Measurements from ENCODE around the gene SLC17A9. TPM values are rescaled to one million over a fixed set of nuclear protein-coding genes. Genes with fewer than 3 reads are reported as not detected.

The SLC17A9 gene
- total RNA-seq, 1 donor from 2014 or later = 5.3 TPM

DNA sequence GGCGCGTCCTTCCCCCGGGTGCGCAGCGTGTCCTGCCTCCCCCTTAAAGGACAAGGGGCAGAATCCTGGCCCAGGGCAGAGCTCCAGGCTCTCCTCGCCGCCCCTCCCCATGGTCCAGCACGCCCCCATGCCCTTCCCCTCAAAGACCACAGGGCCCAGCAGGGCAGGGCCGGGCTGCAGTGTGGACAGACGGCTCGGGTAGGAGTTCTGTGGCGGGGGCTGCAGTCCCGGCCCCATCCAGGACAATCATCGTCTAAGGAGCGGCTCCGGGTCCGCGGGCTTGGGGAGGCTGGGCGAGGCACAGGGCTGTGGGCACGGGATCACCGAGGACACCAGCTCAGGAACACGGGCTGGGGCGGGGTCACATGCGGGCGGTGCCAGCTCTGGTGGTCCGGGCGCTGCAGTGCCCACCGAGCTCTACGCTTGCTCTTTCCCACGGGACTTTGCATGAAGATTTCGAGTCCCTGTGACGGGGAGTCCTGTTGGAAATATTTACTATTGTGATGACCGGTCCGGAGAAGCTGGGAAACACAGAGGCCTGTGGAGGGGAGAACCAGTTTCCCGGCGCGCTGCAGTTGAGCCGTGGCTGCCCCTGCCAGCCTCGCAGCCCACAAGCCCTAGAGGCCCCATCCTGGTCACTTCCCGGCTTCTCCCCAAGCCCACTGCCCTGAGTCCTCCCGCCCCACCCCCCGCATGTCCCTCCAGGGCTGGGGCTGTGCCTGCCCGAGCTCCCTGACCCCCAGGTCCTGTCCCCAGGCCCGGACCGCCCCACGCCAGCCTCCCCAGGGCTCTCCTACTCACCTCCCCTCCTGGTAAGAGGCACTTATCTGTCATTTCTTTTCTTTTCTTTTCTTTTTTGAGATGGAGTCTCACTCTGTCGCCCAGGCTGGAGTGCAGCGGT lies 20.6 kb downstream of the SLC17A9 start:
- no peak for DNase-seq (ENCODE audit: low spot score in 2 of 2, unreplicated experiment in 2 of 2)
- Mint-ChIP-seq H3K27me3 (ENCODE audit: low read depth) (peaks cover 77% of the 10 kb centered on the region), H3K36me3 (no peaks in the 10 kb centered on the region), H3K9me3 (no peaks in the 10 kb centered on the region), H3K27ac (no peak overlapping the region), H3K4me3 (no peak overlapping the region), H3K4me1 (peaks cover 6% of the 10 kb centered on the region)
- TF ChIP-seq, protein P1, sequence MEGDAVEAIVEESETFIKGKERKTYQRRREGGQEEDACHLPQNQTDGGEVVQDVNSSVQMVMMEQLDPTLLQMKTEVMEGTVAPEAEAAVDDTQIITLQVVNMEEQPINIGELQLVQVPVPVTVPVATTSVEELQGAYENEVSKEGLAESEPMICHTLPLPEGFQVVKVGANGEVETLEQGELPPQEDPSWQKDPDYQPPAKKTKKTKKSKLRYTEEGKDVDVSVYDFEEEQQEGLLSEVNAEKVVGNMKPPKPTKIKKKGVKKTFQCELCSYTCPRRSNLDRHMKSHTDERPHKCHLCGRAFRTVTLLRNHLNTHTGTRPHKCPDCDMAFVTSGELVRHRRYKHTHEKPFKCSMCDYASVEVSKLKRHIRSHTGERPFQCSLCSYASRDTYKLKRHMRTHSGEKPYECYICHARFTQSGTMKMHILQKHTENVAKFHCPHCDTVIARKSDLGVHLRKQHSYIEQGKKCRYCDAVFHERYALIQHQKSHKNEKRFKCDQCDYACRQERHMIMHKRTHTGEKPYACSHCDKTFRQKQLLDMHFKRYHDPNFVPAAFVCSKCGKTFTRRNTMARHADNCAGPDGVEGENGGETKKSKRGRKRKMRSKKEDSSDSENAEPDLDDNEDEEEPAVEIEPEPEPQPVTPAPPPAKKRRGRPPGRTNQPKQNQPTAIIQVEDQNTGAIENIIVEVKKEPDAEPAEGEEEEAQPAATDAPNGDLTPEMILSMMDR (IDR thresholded peaks at IDR 0.05; ENCODE audit: unreplicated experiment) = no peak

DNA sequence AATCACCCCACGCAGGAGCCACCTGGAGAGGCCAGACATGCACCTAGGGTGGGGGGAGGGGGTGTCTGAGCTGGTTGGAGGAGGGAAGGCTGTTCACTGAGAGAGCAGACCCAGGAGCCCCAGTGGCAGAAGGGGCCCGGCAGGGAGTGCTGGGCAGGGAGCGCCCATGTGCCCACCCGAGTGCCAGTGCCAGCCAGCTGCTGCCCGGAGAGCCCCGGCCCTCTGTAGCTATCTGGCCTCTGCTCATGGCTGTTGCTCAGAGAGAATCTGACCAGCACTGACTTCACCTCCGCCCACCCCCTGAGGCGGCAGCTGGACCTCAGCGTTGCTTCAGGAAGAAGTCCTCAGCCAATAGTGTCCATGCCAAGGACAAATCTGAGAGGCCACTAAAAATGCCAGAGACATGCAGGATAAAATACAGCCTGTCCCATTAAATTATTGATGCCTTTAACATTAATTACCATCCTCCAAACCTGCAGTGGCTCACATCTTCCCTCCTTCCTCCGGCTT lies 22.8 kb downstream of the SLC17A9 start:
- H3K36me3 Mint-ChIP-seq = no peaks in the 10 kb centered on the region
- no peak overlapping the region for H3K27ac Mint-ChIP-seq
- no peak overlapping the region for H3K4me3 Mint-ChIP-seq
- no peak for DNase-seq (ENCODE audit: low spot score in 2 of 2, unreplicated experiment in 2 of 2)
- TF ChIP-seq, protein P1 (IDR thresholded peaks at IDR 0.05; ENCODE audit: unreplicated experiment) = no peak
- H3K4me1 Mint-ChIP-seq = peaks cover 6% of the 10 kb centered on the region
- H3K27me3 Mint-ChIP-seq (ENCODE audit: low read depth) = peaks cover 89% of the 10 kb centered on the region
- H3K9me3 Mint-ChIP-seq = no peaks in the 10 kb centered on the region

DNA sequence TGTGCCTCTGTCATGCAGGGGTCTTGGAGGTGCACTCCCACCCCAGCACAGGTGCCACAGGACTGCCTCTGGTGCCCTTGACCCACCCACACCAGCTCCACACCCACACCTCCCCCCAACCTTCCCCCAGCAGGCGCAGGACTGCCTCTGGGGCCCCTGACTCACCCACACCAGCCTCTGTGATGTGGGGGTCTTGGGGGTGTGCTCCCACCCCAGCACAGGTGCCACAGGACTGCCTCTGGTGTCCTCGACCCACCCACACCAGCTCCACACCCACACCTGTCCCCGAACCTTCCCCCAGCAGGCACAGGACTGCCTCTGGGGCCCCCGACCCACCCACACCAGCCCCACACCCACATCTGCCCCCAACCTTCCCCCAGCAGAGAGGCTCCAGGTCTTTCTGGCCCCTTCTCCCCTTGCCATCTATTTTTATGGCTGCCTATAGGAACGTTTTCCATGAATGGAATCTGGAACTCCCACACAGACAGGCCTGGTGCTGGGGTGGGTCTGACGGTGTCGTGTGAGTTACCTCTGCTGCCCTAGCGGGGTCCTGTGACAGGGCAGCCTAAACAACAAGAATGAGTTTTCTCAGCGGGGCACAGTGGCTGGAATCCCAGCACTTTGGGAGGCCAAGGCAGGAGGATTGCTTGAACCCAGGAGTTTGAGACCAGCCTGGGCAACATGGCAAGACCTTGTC lies 23.5 kb downstream of the SLC17A9 start:
- Mint-ChIP-seq H3K9me3 (no peaks in the 10 kb centered on the region), H3K27me3 (ENCODE audit: low read depth) (peaks cover 91% of the 10 kb centered on the region), H3K4me3 (no peak overlapping the region), H3K4me1 (peaks cover 6% of the 10 kb centered on the region), H3K36me3 (no peaks in the 10 kb centered on the region), H3K27ac (no peak overlapping the region)
- TF ChIP-seq, protein P1 (IDR thresholded peaks at IDR 0.05; ENCODE audit: unreplicated experiment) = no peak
- DNase-seq (ENCODE audit: low spot score in 2 of 2, unreplicated experiment in 2 of 2) = no peak

DNA sequence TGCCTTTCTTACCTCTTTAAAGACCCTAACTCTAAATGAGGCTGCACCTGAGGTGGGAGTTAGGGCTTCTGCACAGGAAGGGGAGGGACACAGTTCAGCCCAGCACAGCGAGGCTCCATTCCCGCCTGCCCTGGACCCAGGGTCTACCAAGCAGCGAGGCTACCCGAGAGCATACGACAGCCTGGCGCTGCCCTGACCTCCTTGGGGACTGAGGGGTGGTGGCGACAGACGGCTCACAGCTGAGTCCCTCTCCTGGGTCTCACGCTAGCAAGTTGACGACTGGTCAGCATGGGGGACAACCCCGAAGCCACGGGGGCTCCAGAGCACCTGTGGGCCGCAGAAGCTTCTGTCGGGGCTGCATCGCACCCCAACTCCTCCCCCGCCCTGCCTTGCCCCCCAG lies 24.4 kb downstream of the SLC17A9 start:
- Mint-ChIP-seq H3K27ac (no peak overlapping the region), H3K4me1 (peaks cover 6% of the 10 kb centered on the region), H3K27me3 (ENCODE audit: low read depth) (peaks cover 92% of the 10 kb centered on the region), H3K9me3 (no peaks in the 10 kb centered on the region), H3K4me3 (no peak overlapping the region), H3K36me3 (no peaks in the 10 kb centered on the region)
- TF ChIP-seq, protein P1 (IDR thresholded peaks at IDR 0.05; ENCODE audit: unreplicated experiment) = no peak
- no peak for DNase-seq (ENCODE audit: low spot score in 2 of 2, unreplicated experiment in 2 of 2)

DNA sequence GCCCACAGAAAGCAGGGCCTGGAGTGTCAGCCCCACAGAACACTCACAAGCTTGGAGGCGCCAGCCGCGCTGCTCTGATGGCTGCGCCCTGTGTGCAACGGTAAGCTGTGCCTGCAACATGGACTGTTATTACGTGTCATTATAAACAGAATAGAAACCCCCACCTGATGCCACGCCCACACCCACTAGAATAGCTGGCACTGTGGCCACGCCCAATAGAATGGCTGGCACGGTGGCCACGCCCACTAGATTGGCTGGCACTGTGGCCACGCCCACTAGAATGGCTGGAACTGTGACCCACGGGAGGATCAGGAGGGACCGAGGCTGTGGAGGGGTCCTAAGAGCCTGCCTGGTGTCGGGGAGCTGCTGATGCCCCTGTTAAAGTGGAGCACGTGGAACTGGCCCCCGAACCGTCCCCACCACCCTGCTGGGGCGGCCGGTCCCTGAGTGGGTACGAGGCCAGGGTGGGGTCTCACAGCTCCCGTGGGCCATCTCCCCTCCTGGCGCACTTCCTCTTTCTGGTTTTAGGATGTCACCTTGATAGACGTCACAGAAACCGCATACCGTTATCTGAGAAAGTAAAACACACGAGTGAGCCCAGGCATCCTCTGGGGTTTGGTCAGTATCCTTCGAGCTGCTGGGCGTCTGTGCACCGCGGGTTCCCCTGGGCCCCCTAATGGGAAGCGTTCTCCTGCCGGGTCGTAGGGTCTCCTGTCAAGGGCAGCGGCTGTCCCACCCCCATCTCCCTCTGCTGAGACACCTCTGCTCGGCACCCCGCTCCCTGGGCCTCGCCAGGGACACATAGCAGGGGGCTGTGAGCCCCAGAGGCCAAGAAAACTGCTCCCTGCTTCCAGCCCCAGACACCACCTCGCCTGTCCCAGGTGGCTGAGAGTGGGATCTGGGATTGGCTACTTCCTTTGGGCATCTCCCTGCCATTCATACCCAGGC lies 25.4 kb downstream of the SLC17A9 start:
- Mint-ChIP-seq H3K36me3 (no peaks in the 10 kb centered on the region), H3K9me3 (no peaks in the 10 kb centered on the region), H3K27me3 (ENCODE audit: low read depth) (peaks cover 89% of the 10 kb centered on the region), H3K4me1 (peaks cover 3% of the 10 kb centered on the region), H3K4me3 (no peak overlapping the region), H3K27ac (no peak overlapping the region)
- TF ChIP-seq, protein P1 (IDR thresholded peaks at IDR 0.05; ENCODE audit: unreplicated experiment) = no peak
- DNase-seq (ENCODE audit: low spot score in 2 of 2, unreplicated experiment in 2 of 2) = no peak
